Activated CD8-positive, alpha-beta memory T cell treated with anti-CD3 and anti-CD28 coated beads, Interleukin-2, amount 10 ng/mL, durations not matched to agents 7 days and 5 days (primary cell): ENCODE measurements around the gene CANT1. TPM values are rescaled to one million over a fixed set of nuclear protein-coding genes. Genes with fewer than 3 reads are reported as not detected.

Experiments
- ATAC-seq: fragments of 150-1000 bp; cut with Tn5 transposase; one replicate; pipeline ENCODE4 v1.10.0; 2021; ENCODE audit warnings: moderate library complexity
- CTCF ChIA-PET: fragments of 350-600 bp; sonication (Branson Sonifier 250); formaldehyde crosslinking; loops from one replicate; lab custom pipeline; 2021; ENCODE audit warnings: antibody characterized with exemption; lab: Charles Lee
- DNase-seq: peaks from one replicate; pipeline ENCODE4 v3.0.0-alpha.2; 2020
- H3K27ac Mint-ChIP-seq: one replicate; pipeline ENCODE4 v1.8.0; 2021; ENCODE audit warnings: mild to moderate bottlenecking, mixed read lengths
- H3K27me3 Mint-ChIP-seq: one replicate; pipeline ENCODE4 v1.8.0; 2021; ENCODE audit warnings: mixed read lengths
- H3K36me3 Mint-ChIP-seq: one replicate; pipeline ENCODE4 v1.8.0; 2021; ENCODE audit warnings: mild to moderate bottlenecking, mixed read lengths
- H3K4me1 Mint-ChIP-seq: one replicate; pipeline ENCODE4 v1.8.0; 2021; ENCODE audit warnings: mixed read lengths
- H3K4me3 Mint-ChIP-seq: one replicate; pipeline ENCODE4 v1.8.0; 2021; ENCODE audit warnings: mild to moderate bottlenecking, moderate library complexity, mixed read lengths
- H3K9me3 Mint-ChIP-seq: one replicate; pipeline ENCODE4 v1.8.0; 2022; ENCODE audit warnings: low read depth, mixed read lengths
- total RNA-seq, 2 experiments: library from RNA; stranded (reverse); gene quantifications; one replicate each; pipeline ENCODE4 v1.2.3, GENCODE V29; 2021

The CANT1 gene
- total RNA-seq, 2 experiments from 2014 or later: 67.2 to 78.3 TPM

- CTCF ChIA-PET: interaction anchor here (0.7 to 2.2 kb wide), 4 partner anchors 9 to 55 kb away, joined by 3 to 10 read pairs (median 6); no protein-coding TSS in a partner anchor
- Mint-ChIP-seq H3K27me3 (peaks cover 8% of the 10 kb centered on the region), H3K36me3 (peaks cover 17% of the 10 kb centered on the region), H3K27ac (no peak overlapping the region), H3K4me1 (peaks cover 15% of the 10 kb centered on the region), H3K9me3 (no peaks in the 10 kb centered on the region), H3K4me3 (no peak overlapping the region)
- ATAC-seq (peak; percentile 26), DNase-seq (no peak)
These were observed 22.8 kb downstream of the CANT1 start for GRCh38 chr17:78986649-78987328.

GRCh38 chr17:78986048-78986648 lies 23.4 kb downstream of the CANT1 start:
- Mint-ChIP-seq H3K36me3 (peaks cover 13% of the 10 kb centered on the region), H3K27ac (no peak overlapping the region), H3K4me1 (peaks cover 15% of the 10 kb centered on the region), H3K9me3 (no peaks in the 10 kb centered on the region), H3K27me3 (peaks cover 8% of the 10 kb centered on the region), H3K4me3 (no peak overlapping the region)
- CTCF ChIA-PET: interaction anchor here (0.6 to 2.2 kb wide), 4 partner anchors 10 to 880 kb away, joined by 3 to 10 read pairs (median 6); no protein-coding TSS in a partner anchor
- ATAC-seq (peak; percentile 76), DNase-seq (no peak)

- Mint-ChIP-seq H3K4me3 (no peak overlapping the region), H3K36me3 (peaks cover 8% of the 10 kb centered on the region), H3K27me3 (peaks cover 8% of the 10 kb centered on the region), H3K4me1 (peaks cover 15% of the 10 kb centered on the region), H3K27ac (no peak overlapping the region), H3K9me3 (no peaks in the 10 kb centered on the region)
- CTCF ChIA-PET: interaction anchor here (1.7 to 2.2 kb wide), 2 partner anchors 14 to 56 kb away, joined by 5 to 10 read pairs; no protein-coding TSS in a partner anchor
- ATAC-seq: no peak
- DNase-seq: no peak
These were observed 24.2 kb downstream of the CANT1 start for GRCh38 chr17:78985395-78985794.

- no peak overlapping the region for H3K4me3 Mint-ChIP-seq
- H3K27me3 Mint-ChIP-seq: peaks cover 2% of the 10 kb centered on the region
- ATAC-seq (no peak), DNase-seq (no peak)
- H3K27ac Mint-ChIP-seq: no peak overlapping the region
- H3K9me3 Mint-ChIP-seq: no peaks in the 10 kb centered on the region
- H3K4me1 Mint-ChIP-seq: peaks cover 23% of the 10 kb centered on the region
- H3K36me3 Mint-ChIP-seq: no peaks in the 10 kb centered on the region
- CTCF ChIA-PET: interaction anchor here (1.9 to 3.8 kb wide), 2 partner anchors 10 to 115 kb away, joined by 7 to 31 read pairs; no protein-coding TSS in a partner anchor
These were observed 28.3 kb downstream of the CANT1 start for GRCh38 chr17:78981010-78981888.

- no peaks in the 10 kb centered on the region for H3K36me3 Mint-ChIP-seq
- H3K9me3 Mint-ChIP-seq: no peaks in the 10 kb centered on the region
- no peaks in the 10 kb centered on the region for H3K27me3 Mint-ChIP-seq
- no peak overlapping the region for H3K4me3 Mint-ChIP-seq
- no peak for ATAC-seq
- H3K4me1 Mint-ChIP-seq: peaks cover 17% of the 10 kb centered on the region
- CTCF ChIA-PET: interaction anchor here (1.4 to 3.8 kb wide), 4 partner anchors 9 to 115 kb away, joined by 3 to 31 read pairs (median 6); no protein-coding TSS in a partner anchor
- no peak overlapping the region for H3K27ac Mint-ChIP-seq
- DNase-seq: no peak
These were observed 29.0 kb downstream of the CANT1 start for GRCh38 chr17:78980624-78980972.

- peak within 1 kb of the TSS; percentile 74 for H3K4me3 Mint-ChIP-seq
- no peaks in the 10 kb centered on the region for H3K27me3 Mint-ChIP-seq
- ATAC-seq (peak; percentile 84), DNase-seq (peak; percentile 60)
- H3K27ac Mint-ChIP-seq: peak within 1 kb of the TSS; percentile 75
- CTCF ChIA-PET: interaction anchor here (0.7 to 3.8 kb wide), 5 partner anchors 9 to 412 kb away, joined by 3 to 31 read pairs (median 5); no protein-coding TSS in a partner anchor
- H3K9me3 Mint-ChIP-seq: no peaks in the 10 kb centered on the region
- peaks cover 17% of the 10 kb centered on the region for H3K4me1 Mint-ChIP-seq
- H3K36me3 Mint-ChIP-seq: no peaks in the 10 kb centered on the region
These were observed 29.6 kb downstream of the CANT1 start, which contains the start of gene LGALS3BP for GRCh38 chr17:78979780-78980623. Gene LGALS3BP, minus strand, starts transcription at chr17:78979923. Its CDS starts 2,732 bp downstream, at chr17:78977191.

GRCh38 chr17:78977997-78978973 lies 31.3 kb downstream of the CANT1 start:
- Mint-ChIP-seq H3K27me3 (no peaks in the 10 kb centered on the region), H3K4me3 (peak overlapping the region; percentile 74), H3K4me1 (peaks cover 17% of the 10 kb centered on the region), H3K36me3 (no peaks in the 10 kb centered on the region), H3K9me3 (no peaks in the 10 kb centered on the region), H3K27ac (no peak overlapping the region)
- CTCF ChIA-PET: interaction anchor here (2.0 kb wide), 1 partner anchor 113 kb away, joined by 5 read pairs; no protein-coding TSS in a partner anchor
- ATAC-seq (no peak), DNase-seq (no peak)

- H3K27me3 Mint-ChIP-seq: no peaks in the 10 kb centered on the region
- DNase-seq: no peak
- H3K9me3 Mint-ChIP-seq: no peaks in the 10 kb centered on the region
- ATAC-seq: no peak
- H3K27ac Mint-ChIP-seq: no peak overlapping the region
- CTCF ChIA-PET: interaction anchor here (2.0 kb wide), 1 partner anchor 112 kb away, joined by 5 read pairs; no protein-coding TSS in a partner anchor
- H3K4me3 Mint-ChIP-seq: peak overlapping the region; percentile 74
- peaks cover 17% of the 10 kb centered on the region for H3K4me1 Mint-ChIP-seq
- no peaks in the 10 kb centered on the region for H3K36me3 Mint-ChIP-seq
These were observed 32.0 kb downstream of the CANT1 start for GRCh38 chr17:78977681-78977943.

GRCh38 chr17:78976907-78977680 lies 32.5 kb downstream of the CANT1 start:
- H3K27me3 Mint-ChIP-seq: no peaks in the 10 kb centered on the region
- H3K36me3 Mint-ChIP-seq: no peaks in the 10 kb centered on the region
- ATAC-seq (no peak), DNase-seq (no peak)
- H3K4me3 Mint-ChIP-seq: no peak overlapping the region
- no peak overlapping the region for H3K27ac Mint-ChIP-seq
- no peaks in the 10 kb centered on the region for H3K9me3 Mint-ChIP-seq
- CTCF ChIA-PET: interaction anchor here (2.0 kb wide), 1 partner anchor 112 kb away, joined by 5 read pairs; no protein-coding TSS in a partner anchor
- H3K4me1 Mint-ChIP-seq: peaks cover 17% of the 10 kb centered on the region

GRCh38 chr17:78974635-78975591 lies 34.7 kb downstream of the CANT1 start:
- Mint-ChIP-seq H3K27me3 (no peaks in the 10 kb centered on the region), H3K36me3 (peaks cover 4% of the 10 kb centered on the region), H3K4me3 (no peak overlapping the region), H3K27ac (no peak overlapping the region), H3K4me1 (peaks cover 16% of the 10 kb centered on the region), H3K9me3 (no peaks in the 10 kb centered on the region)
- ATAC-seq: no peak
- DNase-seq: peak; percentile 36
- CTCF ChIA-PET: interaction anchor here (5.7 kb wide), 1 partner anchor 109 kb away, joined by 70 read pairs; no protein-coding TSS in a partner anchor
